Measurements from ENCODE around the gene NTNG1. TPM values are rescaled to one million over a fixed set of nuclear protein-coding genes. Genes with fewer than 3 reads are reported as not detected.

NTNG1 gene
- total RNA-seq, 1 donor from 2014 or later: not detected

- no peaks in the 10 kb centered on the region for H3K27me3 ChIP-seq
- intact Hi-C loops (cut with DNase I): no loop called here
Measured at GRCh38 chr1:107272321-107272720, 131.5 kb downstream of the NTNG1 start.

GRCh38 chr1:107273515-107273914 is 132.7 kb downstream of the NTNG1 start:
- H3K27ac ChIP-seq: no peak overlapping the region
- H3K4me1 ChIP-seq: no peaks in the 10 kb centered on the region
- H3K36me3 ChIP-seq: no peaks in the 10 kb centered on the region
- no peak for DNase-seq (ENCODE audit: low spot score in 2 of 2)
- no peaks in the 10 kb centered on the region for H3K9me3 ChIP-seq
- intact Hi-C loops (cut with DNase I): no loop called here
- H3K4me3 ChIP-seq: no peak overlapping the region
- no peaks in the 10 kb centered on the region for H3K27me3 ChIP-seq
- TF ChIP-seq CTCF (IDR thresholded peaks at IDR 0.05): no peak

More at GRCh38 chr1:107272321-107272720, 131.5 kb downstream of the NTNG1 start:
- Histone ChIP-seq H3K4me1 (no peaks in the 10 kb centered on the region), H3K4me3 (no peak overlapping the region), H3K9me3 (no peaks in the 10 kb centered on the region), H3K27ac (no peak overlapping the region), H3K36me3 (no peaks in the 10 kb centered on the region)
- TF ChIP-seq CTCF (IDR thresholded peaks at IDR 0.05): no peak
- DNase-seq (ENCODE audit: low spot score in 2 of 2): no peak

- Histone ChIP-seq H3K4me1 (no peaks in the 10 kb centered on the region), H3K27ac (no peak overlapping the region), H3K9me3 (no peaks in the 10 kb centered on the region), H3K27me3 (no peaks in the 10 kb centered on the region), H3K4me3 (no peak overlapping the region), H3K36me3 (no peaks in the 10 kb centered on the region)
- intact Hi-C loops (cut with DNase I): no loop called here
- no peak for DNase-seq (ENCODE audit: low spot score in 2 of 2)
- TF ChIP-seq CTCF (IDR thresholded peaks at IDR 0.05): no peak
Measured at GRCh38 chr1:107274227-107274626, 133.4 kb downstream of the NTNG1 start.

- no peak for TF ChIP-seq CTCF (IDR thresholded peaks at IDR 0.05)
- Histone ChIP-seq H3K4me1 (no peaks in the 10 kb centered on the region), H3K36me3 (no peaks in the 10 kb centered on the region), H3K27ac (no peak overlapping the region), H3K9me3 (no peaks in the 10 kb centered on the region), H3K4me3 (no peak overlapping the region), H3K27me3 (no peaks in the 10 kb centered on the region)
- no peak for DNase-seq (ENCODE audit: low spot score in 2 of 2)
- intact Hi-C loops (cut with DNase I): no loop called here
Measured at GRCh38 chr1:107276247-107276646, 135.4 kb downstream of the NTNG1 start.

- TF ChIP-seq CTCF (IDR thresholded peaks at IDR 0.05): no peak
- DNase-seq (ENCODE audit: low spot score in 2 of 2): no peak
- Histone ChIP-seq H3K27ac (no peak overlapping the region), H3K4me1 (no peaks in the 10 kb centered on the region), H3K27me3 (no peaks in the 10 kb centered on the region), H3K9me3 (no peaks in the 10 kb centered on the region), H3K4me3 (no peak overlapping the region), H3K36me3 (no peaks in the 10 kb centered on the region)
- intact Hi-C loops (cut with DNase I): no loop called here
Measured at GRCh38 chr1:107277022-107277421, 136.2 kb downstream of the NTNG1 start.

GRCh38 chr1:107286125-107286524 is 145.3 kb downstream of the NTNG1 start:
- TF ChIP-seq CTCF (IDR thresholded peaks at IDR 0.05): no peak
- intact Hi-C loops (cut with DNase I): no loop called here

More at GRCh38 chr1:107286125-107286524, 145.3 kb downstream of the NTNG1 start:
- H3K27me3 ChIP-seq: no peaks in the 10 kb centered on the region
- no peaks in the 10 kb centered on the region for H3K36me3 ChIP-seq
- H3K4me1 ChIP-seq: no peaks in the 10 kb centered on the region
- H3K27ac ChIP-seq: no peak overlapping the region
- no peak overlapping the region for H3K4me3 ChIP-seq
- no peak for DNase-seq (ENCODE audit: low spot score in 2 of 2)
- no peaks in the 10 kb centered on the region for H3K9me3 ChIP-seq

All from ascending aorta (tissue), 2 donors.